CD8-positive, alpha-beta memory T cell (primary cell): Measurements from ENCODE around the gene CMSS1. TPM values are rescaled to one million over a fixed set of nuclear protein-coding genes. Genes with fewer than 3 reads are reported as not detected.

ENCODE experiments used
- CTCF ChIA-PET: fragments of 350-600 bp; sonication (Branson Sonifier 250); formaldehyde crosslinking; loops from one replicate; lab custom pipeline; 2021; ENCODE audit warnings: antibody characterized with exemption; lab: Charles Lee
- POLR2A ChIA-PET: fragments of 350-600 bp; sonication (Branson Sonifier 250); formaldehyde crosslinking; loops from one replicate; lab custom pipeline; 2021; ENCODE audit warnings: antibody characterized with exemption; lab: Charles Lee
- DNase-seq, 5 donors: peaks; one replicate each; pipeline versions ENCODE4 v3.0.0 to v3.0.0-alpha.2; 2020 to 2022; ENCODE audit warnings: mixed read lengths in 1 of 5
- H3K27ac ChIP-seq: one replicate; pipeline ENCODE4 v1.7.0; 2013; ENCODE audit warnings: low read depth, mild to moderate bottlenecking, low read length, moderate library complexity
- H3K27me3 ChIP-seq: 2 replicates; pipeline ENCODE4 v1.7.0; 2013; ENCODE audit warnings: low read length, mild to moderate bottlenecking; ENCODE audit not compliant: insufficient read depth, poor library complexity, severe bottlenecking
- H3K36me3 ChIP-seq: 2 replicates; pipeline ENCODE4 v1.7.0; 2013; ENCODE audit warnings: mild to moderate bottlenecking, low read length, moderate library complexity; ENCODE audit not compliant: insufficient read depth
- H3K4me1 ChIP-seq: 2 replicates; pipeline ENCODE4 v1.7.0; 2013; ENCODE audit warnings: mild to moderate bottlenecking, low read length, moderate library complexity; ENCODE audit not compliant: insufficient read depth
- H3K4me3 ChIP-seq: 2 replicates; pipeline ENCODE4 v1.7.0; 2013; ENCODE audit warnings: mild to moderate bottlenecking, low read length
- H3K9me3 ChIP-seq: 2 replicates; pipeline ENCODE4 v1.7.0; 2013; ENCODE audit warnings: mild to moderate bottlenecking, low read length
- H3K27ac Mint-ChIP-seq, 8 donors: one replicate each; pipeline ENCODE4 v1.8.0; 2020 to 2021; ENCODE audit warnings: mixed read lengths in 8 of 8, mild to moderate bottlenecking in 6 of 8, inconsistent platforms in 3 of 8, moderate library complexity in 3 of 8
- H3K27me3 Mint-ChIP-seq, 2 donors: one replicate each; pipeline ENCODE4 v1.8.0; 2020 to 2021; ENCODE audit warnings: mixed read lengths in 2 of 2, mild to moderate bottlenecking in 1 of 2, moderate library complexity in 1 of 2
- H3K36me3 Mint-ChIP-seq, 3 donors: one replicate each; pipeline ENCODE4 v1.8.0; 2020 to 2021; ENCODE audit warnings: mixed read lengths in 3 of 3, inconsistent platforms in 1 of 3, mild to moderate bottlenecking in 1 of 3
- H3K4me1 Mint-ChIP-seq, 3 donors: one replicate each; pipeline ENCODE4 v1.8.0; 2020 to 2021; ENCODE audit warnings: mixed read lengths in 3 of 3, inconsistent platforms in 1 of 3, mild to moderate bottlenecking in 1 of 3
- H3K4me3 Mint-ChIP-seq, 7 donors: one replicate each; pipeline ENCODE4 v1.8.0; 2020 to 2021; ENCODE audit warnings: mixed read lengths in 7 of 7, mild to moderate bottlenecking in 6 of 7, moderate library complexity in 4 of 7, inconsistent platforms in 2 of 7
- H3K9me3 Mint-ChIP-seq, 5 donors: one replicate each; pipeline ENCODE4 v1.8.0; 2020 to 2022; ENCODE audit warnings: mixed read lengths in 5 of 5, mild to moderate bottlenecking in 3 of 5, moderate library complexity in 2 of 5, inconsistent platforms in 1 of 5
- polyA plus RNA-seq: library from polyadenylated mRNA; unstranded; fragments of 300-500 nt; fragmentation: Illumina TruSeq; gene quantifications from one replicate; pipeline ENCODE4 v1.2.3, GENCODE V29; 2021
- total RNA-seq, 2 experiments: library from RNA; stranded (reverse); gene quantifications; one replicate each; pipeline ENCODE4 v1.2.3, GENCODE V29; 2021

CMSS1 gene
- total and polyA plus RNA-seq, 3 experiments from 2014 or later = 16.8 to 143 (median 140) TPM

DNA sequence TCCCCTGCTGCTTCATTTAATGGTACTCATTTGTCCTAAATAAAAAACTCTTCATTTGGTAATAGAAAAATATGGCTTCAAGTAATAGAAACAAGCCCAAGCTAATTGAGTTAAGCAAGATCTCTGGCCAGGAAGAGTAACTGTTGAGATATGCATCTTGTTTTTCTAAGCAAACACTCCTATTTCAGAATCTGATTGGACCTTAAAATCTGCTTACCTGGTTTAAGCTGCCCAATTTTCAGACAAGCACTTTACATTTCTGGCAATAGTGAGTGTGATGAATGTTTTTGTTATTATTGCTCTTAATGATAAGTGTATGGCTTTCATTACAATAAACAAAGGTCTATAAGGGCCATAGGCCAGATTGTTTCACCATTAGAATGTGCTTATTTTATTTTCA is 86.2 kb downstream of the CMSS1 start:
- Histone ChIP-seq H3K4me1 (no peaks in the 10 kb centered on the region), H3K36me3 (no peaks in the 10 kb centered on the region), H3K27ac (no peak overlapping the region), H3K4me3 (no peak overlapping the region), H3K9me3 (no peaks in the 10 kb centered on the region), H3K27me3 (no peaks in the 10 kb centered on the region)
- Mint-ChIP-seq H3K27ac (no peak overlapping the region), H3K4me3 (no peak overlapping the region), H3K36me3 (peaks cover 0 to 8% (median 0%) of the 10 kb centered on the region in 3 donors), H3K4me1 (no peaks in the 10 kb centered on the region), H3K9me3 (no peaks in the 10 kb centered on the region), H3K27me3 (no peaks in the 10 kb centered on the region)
- ChIA-PET POLR2A (no interaction called here), CTCF (no interaction called here)
- no peak for DNase-seq

DNA sequence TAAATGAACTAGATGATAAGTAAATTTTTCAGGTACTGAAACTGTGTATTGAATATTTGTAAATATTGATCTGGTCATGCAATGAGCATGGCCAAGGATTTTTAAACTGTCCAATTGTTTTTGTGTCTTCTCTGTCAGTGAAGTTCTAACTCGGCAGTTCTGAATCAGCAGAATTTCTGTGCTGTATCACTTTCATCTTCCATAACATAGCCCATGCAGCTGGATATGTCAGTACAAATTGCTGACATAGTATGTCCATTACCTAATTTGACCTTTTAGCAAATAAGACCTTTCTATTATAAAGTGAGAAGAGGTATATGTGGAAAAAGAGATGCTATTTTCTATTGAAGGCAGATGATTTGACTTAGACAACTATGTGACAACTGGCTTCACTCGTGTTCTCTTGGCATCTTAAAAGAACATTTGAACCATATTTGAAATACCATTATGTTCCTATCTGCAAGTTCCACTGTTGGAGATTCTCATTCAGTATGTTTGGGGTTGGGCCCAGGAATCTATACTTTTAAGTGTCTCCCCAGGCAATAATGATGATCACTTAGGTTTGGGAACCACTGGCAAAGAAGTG is 90.4 kb downstream of the CMSS1 start:
- DNase-seq = no peak
- H3K36me3 ChIP-seq = no peaks in the 10 kb centered on the region
- no peaks in the 10 kb centered on the region for H3K4me1 Mint-ChIP-seq
- H3K27me3 ChIP-seq = no peaks in the 10 kb centered on the region
- no peak overlapping the region for H3K4me3 ChIP-seq
- POLR2A ChIA-PET = no interaction called here
- peaks cover 0 to 8% (median 0%) of the 10 kb centered on the region in 3 donors for H3K36me3 Mint-ChIP-seq
- H3K27ac ChIP-seq = peak overlapping the region; percentile 9
- H3K27me3 Mint-ChIP-seq = no peaks in the 10 kb centered on the region
- no peak overlapping the region for H3K27ac Mint-ChIP-seq
- CTCF ChIA-PET = no interaction called here
- H3K9me3 Mint-ChIP-seq = no peaks in the 10 kb centered on the region
- H3K4me3 Mint-ChIP-seq = no peak overlapping the region
- no peaks in the 10 kb centered on the region for H3K4me1 ChIP-seq
- no peaks in the 10 kb centered on the region for H3K9me3 ChIP-seq

DNA sequence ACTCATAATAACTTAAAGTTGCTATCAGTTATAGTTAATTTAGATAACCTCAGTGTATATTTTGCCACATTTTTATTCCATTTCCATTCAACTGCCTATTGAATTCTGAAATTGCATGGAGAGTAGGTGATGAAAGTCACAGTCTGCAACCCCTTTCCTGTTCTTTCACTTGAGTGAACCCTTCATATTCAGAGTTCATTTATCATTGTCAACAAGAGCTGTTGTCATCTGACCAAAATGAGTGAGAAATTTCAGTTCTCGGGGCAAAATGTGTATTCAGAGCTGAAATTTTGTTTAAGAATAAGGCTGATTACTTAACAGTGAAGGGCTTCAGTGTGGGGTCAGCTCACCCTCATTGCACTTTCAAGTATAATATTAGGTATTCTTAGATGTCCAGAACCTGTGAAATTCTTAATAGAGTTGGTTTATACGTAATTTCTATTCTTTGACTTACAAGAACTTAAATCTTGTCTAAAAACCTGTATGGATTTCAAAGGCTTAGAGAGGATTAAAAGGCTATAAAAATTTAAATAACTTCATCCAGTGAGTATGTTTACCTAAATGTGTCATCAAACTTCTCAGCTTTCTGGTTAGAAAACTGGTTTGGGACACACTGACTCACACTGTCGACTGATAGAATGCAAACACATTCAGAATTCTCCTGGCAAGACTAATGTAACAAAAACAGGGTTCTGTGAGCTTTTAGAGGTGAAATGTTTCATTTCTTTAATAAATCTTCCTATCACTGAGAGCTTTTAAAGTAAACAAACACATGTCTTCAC is 92.2 kb downstream of the CMSS1 start:
- no peaks in the 10 kb centered on the region for H3K27me3 ChIP-seq
- Mint-ChIP-seq H3K27ac (no peak overlapping the region), H3K9me3 (no peaks in the 10 kb centered on the region), H3K4me1 (no peaks in the 10 kb centered on the region), H3K36me3 (peaks cover 0 to 9% (median 0%) of the 10 kb centered on the region in 3 donors), H3K4me3 (no peak overlapping the region), H3K27me3 (no peaks in the 10 kb centered on the region)
- H3K36me3 ChIP-seq = no peaks in the 10 kb centered on the region
- POLR2A ChIA-PET = interaction anchor here (0.8 kb wide), 1 partner anchor 31 kb away, joined by 3 read pairs; no protein-coding TSS in a partner anchor
- H3K4me3 ChIP-seq = no peak overlapping the region
- H3K9me3 ChIP-seq = no peaks in the 10 kb centered on the region
- CTCF ChIA-PET = no interaction called here
- no peaks in the 10 kb centered on the region for H3K4me1 ChIP-seq
- DNase-seq = no peak
- H3K27ac ChIP-seq = no peak overlapping the region

DNA sequence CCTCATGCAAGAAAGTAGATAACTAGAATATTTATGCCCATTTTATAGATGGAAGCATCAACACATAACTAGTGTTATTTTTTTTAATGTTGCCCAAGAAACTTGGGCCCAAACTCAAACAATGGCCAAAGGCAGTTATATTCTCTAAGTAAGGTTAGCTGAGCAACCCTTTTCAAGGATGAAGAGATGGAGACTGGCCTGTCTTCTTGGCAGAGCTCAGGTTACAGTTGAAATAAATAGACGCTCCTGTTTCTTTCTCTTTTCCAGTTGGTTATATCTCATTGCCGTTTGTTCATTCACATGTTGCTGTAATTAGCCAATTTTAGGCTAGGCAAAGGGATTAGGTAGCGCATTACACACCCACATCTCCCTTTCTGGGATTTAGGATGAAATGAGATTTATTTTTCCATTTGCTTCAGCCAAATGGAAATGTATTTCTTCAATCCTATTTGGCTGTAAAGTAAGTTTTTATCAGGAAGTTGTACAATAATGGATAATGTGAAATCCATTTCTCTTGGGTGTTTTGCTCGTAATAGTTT is 93.2 kb downstream of the CMSS1 start:
- H3K4me3 Mint-ChIP-seq = no peak overlapping the region
- Histone ChIP-seq H3K4me1 (no peaks in the 10 kb centered on the region), H3K27me3 (no peaks in the 10 kb centered on the region), H3K27ac (no peak overlapping the region), H3K9me3 (no peaks in the 10 kb centered on the region), H3K36me3 (no peaks in the 10 kb centered on the region), H3K4me3 (no peak overlapping the region)
- ChIA-PET CTCF (no interaction called here), POLR2A (interaction anchor here (0.8 kb wide), 1 partner anchor 32 kb away, joined by 3 read pairs; no protein-coding TSS in a partner anchor)
- no peaks in the 10 kb centered on the region for H3K9me3 Mint-ChIP-seq
- H3K27me3 Mint-ChIP-seq = no peaks in the 10 kb centered on the region
- DNase-seq = no peak
- no peak overlapping the region for H3K27ac Mint-ChIP-seq
- H3K36me3 Mint-ChIP-seq = peaks cover 0 to 6% (median 0%) of the 10 kb centered on the region in 3 donors
- no peaks in the 10 kb centered on the region for H3K4me1 Mint-ChIP-seq

DNA sequence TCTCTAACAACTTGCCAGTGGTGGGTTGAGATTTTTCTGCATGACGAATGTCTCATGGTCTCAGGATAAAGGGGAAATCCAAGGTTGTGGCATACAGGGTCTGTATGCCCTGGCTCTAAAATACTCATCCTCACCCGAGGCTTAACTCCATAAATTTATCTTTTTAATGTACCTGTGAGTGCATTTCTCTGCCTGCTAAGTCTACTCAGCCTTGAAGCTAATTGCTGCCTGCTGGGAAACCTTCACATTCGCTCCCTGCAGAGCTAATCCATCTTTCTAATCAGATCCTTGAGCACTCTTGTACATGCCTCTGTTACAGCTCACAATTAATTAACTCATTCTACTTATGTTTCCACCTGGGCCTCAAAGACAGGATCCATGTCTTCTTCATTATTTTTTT is 93.8 kb downstream of the CMSS1 start:
- H3K4me1 Mint-ChIP-seq = no peaks in the 10 kb centered on the region
- H3K4me3 Mint-ChIP-seq = no peak overlapping the region
- ChIA-PET POLR2A (no interaction called here), CTCF (no interaction called here)
- H3K9me3 ChIP-seq = no peaks in the 10 kb centered on the region
- H3K27me3 Mint-ChIP-seq = no peaks in the 10 kb centered on the region
- no peaks in the 10 kb centered on the region for H3K4me1 ChIP-seq
- H3K4me3 ChIP-seq = no peak overlapping the region
- no peaks in the 10 kb centered on the region for H3K36me3 ChIP-seq
- no peak for DNase-seq
- H3K9me3 Mint-ChIP-seq = no peaks in the 10 kb centered on the region
- no peak overlapping the region for H3K27ac Mint-ChIP-seq
- H3K27me3 ChIP-seq = no peaks in the 10 kb centered on the region
- H3K27ac ChIP-seq = no peak overlapping the region
- peaks cover 0 to 6% (median 0%) of the 10 kb centered on the region in 3 donors for H3K36me3 Mint-ChIP-seq

DNA sequence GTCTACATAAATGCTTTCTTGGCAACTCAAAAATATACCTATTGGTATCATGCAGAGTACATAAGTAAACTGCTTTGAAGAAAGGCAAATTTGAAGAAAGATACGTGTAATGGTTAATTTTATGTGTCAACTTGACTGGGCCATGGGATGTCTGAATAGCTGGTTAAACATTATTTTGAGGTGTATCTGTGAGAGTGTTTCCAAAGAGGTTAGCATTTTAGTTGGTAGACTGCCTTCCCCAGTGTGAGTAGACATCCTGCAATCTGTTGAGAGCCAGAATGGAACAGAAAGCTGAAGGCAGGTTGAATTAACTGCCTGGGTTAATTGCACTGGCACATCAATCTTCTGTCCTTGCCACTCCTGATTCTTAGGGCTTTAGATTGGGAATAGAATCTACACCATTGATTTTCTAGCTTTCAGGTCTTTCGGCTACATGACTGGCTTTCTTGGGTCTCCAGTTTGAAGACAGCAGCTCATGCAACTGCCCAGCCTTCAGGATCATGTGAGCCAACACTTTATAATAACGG is 98.3 kb downstream of the CMSS1 start:
- CTCF ChIA-PET = interaction anchor here (0.7 kb wide), 1 partner anchor 10 kb away, joined by 3 read pairs; no protein-coding TSS in a partner anchor
- Histone ChIP-seq H3K36me3 (no peaks in the 10 kb centered on the region), H3K4me3 (no peak overlapping the region), H3K27ac (no peak overlapping the region), H3K9me3 (no peaks in the 10 kb centered on the region), H3K4me1 (no peaks in the 10 kb centered on the region), H3K27me3 (no peaks in the 10 kb centered on the region)
- no peak overlapping the region for H3K27ac Mint-ChIP-seq
- no peak overlapping the region for H3K4me3 Mint-ChIP-seq
- H3K4me1 Mint-ChIP-seq = peaks cover 5 to 9% (median 5%) of the 10 kb centered on the region in 3 donors
- DNase-seq = no peak
- POLR2A ChIA-PET = no interaction called here
- no peaks in the 10 kb centered on the region for H3K27me3 Mint-ChIP-seq
- H3K36me3 Mint-ChIP-seq = peaks cover 0 to 6% (median 2%) of the 10 kb centered on the region in 3 donors
- no peaks in the 10 kb centered on the region for H3K9me3 Mint-ChIP-seq

DNA sequence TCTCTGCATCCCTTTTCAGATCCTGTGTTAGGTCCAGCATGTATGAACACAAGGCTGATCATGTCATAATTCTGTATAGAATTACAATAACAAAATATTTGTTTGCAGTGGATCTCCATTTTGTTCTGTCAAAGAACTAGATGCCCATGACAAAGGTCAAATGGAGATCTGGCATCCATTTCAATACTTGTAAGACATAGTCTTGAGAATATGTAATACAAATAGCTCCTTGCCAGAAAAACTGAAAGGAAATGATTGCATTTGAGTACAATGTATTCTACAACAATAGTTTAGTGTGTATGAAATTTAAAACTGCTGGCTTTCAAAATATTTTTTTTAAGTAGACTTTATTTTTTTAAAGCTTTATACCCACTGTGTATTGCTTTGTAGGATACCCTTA is 101.1 kb downstream of the CMSS1 start:
- no peak overlapping the region for H3K4me3 Mint-ChIP-seq
- CTCF ChIA-PET = no interaction called here
- no peak for DNase-seq

DNA sequence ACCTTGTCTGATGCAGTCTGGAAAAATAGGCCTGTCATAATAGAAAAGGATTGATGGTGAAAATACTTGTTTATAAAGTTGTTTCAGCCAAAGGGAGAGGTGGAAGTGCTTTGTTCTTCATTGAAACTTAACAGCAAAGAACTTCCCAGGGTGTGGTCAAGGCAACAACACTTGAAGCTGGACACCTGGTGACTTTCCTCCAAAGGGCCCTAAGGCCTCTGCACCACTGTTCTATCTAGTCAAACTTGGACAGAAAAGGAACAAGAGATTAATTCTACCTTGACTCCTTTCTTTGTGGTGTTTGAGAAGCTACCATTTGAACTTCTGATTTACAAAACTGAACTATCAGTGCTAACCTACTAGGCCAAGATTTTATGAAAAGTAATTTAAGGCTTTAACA is 102.0 kb downstream of the CMSS1 start:
- Histone ChIP-seq H3K9me3 (no peaks in the 10 kb centered on the region), H3K4me3 (no peak overlapping the region), H3K36me3 (no peaks in the 10 kb centered on the region), H3K4me1 (no peaks in the 10 kb centered on the region), H3K27ac (no peak overlapping the region), H3K27me3 (no peaks in the 10 kb centered on the region)
- Mint-ChIP-seq H3K27me3 (no peaks in the 10 kb centered on the region), H3K27ac (no peak overlapping the region), H3K4me1 (peaks cover 9 to 12% (median 9%) of the 10 kb centered on the region in 3 donors), H3K9me3 (no peaks in the 10 kb centered on the region), H3K36me3 (peaks cover 2 to 11% (median 7%) of the 10 kb centered on the region in 3 donors), H3K4me3 (no peak overlapping the region)
- ChIA-PET POLR2A (no interaction called here), CTCF (no interaction called here)
- DNase-seq = no peak

More for the DNA sequence above, 101.1 kb downstream of the CMSS1 start:
- Mint-ChIP-seq H3K36me3 (peaks cover 2 to 8% (median 7%) of the 10 kb centered on the region in 3 donors), H3K4me1 (peaks cover 9 to 12% (median 9%) of the 10 kb centered on the region in 3 donors), H3K27ac (no peak overlapping the region), H3K27me3 (no peaks in the 10 kb centered on the region), H3K9me3 (no peaks in the 10 kb centered on the region)
- H3K9me3 ChIP-seq = no peaks in the 10 kb centered on the region
- H3K27ac ChIP-seq = no peak overlapping the region
- POLR2A ChIA-PET = no interaction called here
- no peak overlapping the region for H3K4me3 ChIP-seq
- no peaks in the 10 kb centered on the region for H3K27me3 ChIP-seq
- H3K36me3 ChIP-seq = no peaks in the 10 kb centered on the region
- no peaks in the 10 kb centered on the region for H3K4me1 ChIP-seq
